ENCODE data around the gene TARS3.

TARS3 gene

DNA sequence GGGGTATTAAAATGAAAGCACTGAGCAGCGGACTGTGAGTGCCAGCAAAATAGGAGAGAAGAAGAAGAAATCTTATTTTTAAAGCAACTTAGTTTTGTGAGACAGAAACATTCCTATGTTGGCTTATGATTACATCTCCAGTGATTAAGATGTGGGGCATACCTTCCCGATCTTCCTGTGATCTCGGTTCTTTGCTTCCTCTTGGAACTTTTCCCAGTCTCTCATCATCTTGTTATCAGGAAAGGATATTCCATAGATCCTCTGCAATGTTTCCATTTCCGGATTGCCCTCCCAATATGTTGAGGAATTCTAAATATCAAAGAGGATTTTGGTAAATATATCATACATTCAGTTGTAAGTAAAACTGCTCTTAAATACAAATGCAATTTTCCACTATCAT is 22.2 kb downstream of the TARS3 start:
- in situ Hi-C loops (cut with HindIII; ENCODE audit: low sequenced_read_pairs): no loop called here

DNA sequence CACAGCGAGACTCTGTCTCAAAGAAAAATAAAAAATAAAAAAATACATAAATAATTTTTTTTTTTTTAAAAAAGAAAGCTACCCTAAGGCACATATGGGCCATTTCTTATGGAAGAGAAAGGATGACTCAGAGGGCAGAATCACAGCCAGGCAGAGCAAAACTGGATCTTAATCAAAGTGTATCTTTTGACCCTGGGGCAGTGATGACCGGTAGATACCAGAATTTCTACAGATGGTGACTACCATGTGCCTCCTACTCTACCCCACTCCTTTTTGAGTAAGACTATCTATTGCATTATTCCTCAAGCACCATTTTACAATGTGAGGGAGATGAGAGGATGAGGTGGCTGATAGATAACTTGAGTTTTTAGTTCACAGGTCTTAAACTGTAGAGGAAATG is 26.0 kb downstream of the TARS3 start:
- in situ Hi-C loops (cut with HindIII; ENCODE audit: low sequenced_read_pairs): no loop called here

DNA sequence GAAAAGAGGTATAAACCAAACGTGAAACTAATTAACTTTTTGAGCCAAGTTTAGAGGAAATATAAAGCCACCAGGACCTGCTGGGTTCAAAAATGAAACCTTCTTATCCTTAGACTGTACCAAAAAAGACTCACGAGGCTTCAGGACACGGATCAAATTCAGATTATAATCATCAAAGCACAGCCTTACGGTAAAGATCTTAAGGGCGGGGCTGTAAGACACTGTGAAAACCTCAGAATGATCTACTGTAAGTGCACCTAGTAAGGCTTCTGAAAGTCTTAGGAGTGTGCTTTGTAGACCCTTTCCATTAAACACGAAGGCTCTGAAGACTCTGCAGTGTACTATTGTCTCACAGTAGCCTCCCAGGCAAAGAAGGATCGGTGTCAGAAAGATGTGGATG is 26.8 kb downstream of the TARS3 start:
- in situ Hi-C loops (cut with HindIII; ENCODE audit: low sequenced_read_pairs): no loop called here

GRCh38 chr15:101696829-101697228 is 27.4 kb downstream of the TARS3 start:
- in situ Hi-C loops (cut with HindIII; ENCODE audit: low sequenced_read_pairs): no loop called here

- in situ Hi-C loops (cut with HindIII; ENCODE audit: low sequenced_read_pairs): no loop called here
These were observed 30.0 kb downstream of the TARS3 start for GRCh38 chr15:101694261-101694660.

- in situ Hi-C loops (cut with HindIII; ENCODE audit: low sequenced_read_pairs): no loop called here
These were observed 31.3 kb downstream of the TARS3 start for GRCh38 chr15:101692801-101693598.

DNA sequence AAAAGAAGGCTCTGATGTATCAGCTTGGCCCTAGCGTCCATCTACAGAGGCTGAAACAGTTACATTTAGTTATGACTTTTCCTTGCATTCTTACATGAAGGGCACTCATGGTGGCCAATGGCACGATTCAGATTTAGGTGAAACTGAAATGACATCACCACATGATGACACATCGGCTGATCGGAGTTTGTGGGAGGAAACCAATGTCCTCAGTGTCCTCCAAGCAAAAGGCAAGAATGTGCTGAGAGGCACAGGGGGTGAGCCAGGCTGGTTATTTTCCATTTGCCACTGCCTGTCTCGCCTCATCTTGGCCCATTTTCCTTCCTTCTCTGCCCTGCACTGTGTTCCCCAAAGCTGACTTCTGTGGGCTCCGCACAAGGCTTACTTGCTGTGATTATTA is 34.4 kb downstream of the TARS3 start:
- in situ Hi-C loops (cut with HindIII; ENCODE audit: low sequenced_read_pairs): no loop called here

- in situ Hi-C loops (cut with HindIII; ENCODE audit: low sequenced_read_pairs): no loop called here
These were observed 37.6 kb downstream of the TARS3 start for GRCh38 chr15:101686718-101687117.

DNA sequence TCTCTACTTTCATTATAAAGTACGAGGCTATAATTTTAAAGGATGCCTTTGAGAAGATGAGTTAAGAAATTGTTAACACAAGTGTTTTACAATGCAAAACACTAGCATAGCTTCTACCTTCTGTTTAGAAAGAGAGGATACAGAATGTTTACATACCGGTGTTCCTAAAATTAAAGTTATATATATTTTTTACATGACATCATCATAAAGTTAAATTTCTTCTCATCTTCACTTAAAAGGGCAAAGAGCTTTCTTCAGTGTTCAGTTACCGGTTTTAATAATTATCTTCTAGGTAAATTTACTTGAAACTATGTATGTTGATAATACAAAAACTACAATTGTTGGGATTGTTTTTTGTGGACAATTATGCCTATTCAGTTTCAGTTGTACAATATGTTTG is 39.4 kb downstream of the TARS3 start:
- in situ Hi-C loops (cut with HindIII; ENCODE audit: low sequenced_read_pairs): no loop called here

GRCh38 chr15:101684384-101684783 is 39.9 kb downstream of the TARS3 start:
- in situ Hi-C loops (cut with HindIII; ENCODE audit: low sequenced_read_pairs): no loop called here

GRCh38 chr15:101679806-101680205 is 44.5 kb downstream of the TARS3 start:
- in situ Hi-C loops (cut with HindIII; ENCODE audit: low sequenced_read_pairs): no loop called here

GRCh38 chr15:101676921-101677329 is 47.3 kb downstream of the TARS3 start:
- in situ Hi-C loops (cut with HindIII; ENCODE audit: low sequenced_read_pairs): no loop called here

GRCh38 chr15:101675796-101676582 is 48.3 kb downstream of the TARS3 start:
- in situ Hi-C loops (cut with HindIII; ENCODE audit: low sequenced_read_pairs): no loop called here

DNA sequence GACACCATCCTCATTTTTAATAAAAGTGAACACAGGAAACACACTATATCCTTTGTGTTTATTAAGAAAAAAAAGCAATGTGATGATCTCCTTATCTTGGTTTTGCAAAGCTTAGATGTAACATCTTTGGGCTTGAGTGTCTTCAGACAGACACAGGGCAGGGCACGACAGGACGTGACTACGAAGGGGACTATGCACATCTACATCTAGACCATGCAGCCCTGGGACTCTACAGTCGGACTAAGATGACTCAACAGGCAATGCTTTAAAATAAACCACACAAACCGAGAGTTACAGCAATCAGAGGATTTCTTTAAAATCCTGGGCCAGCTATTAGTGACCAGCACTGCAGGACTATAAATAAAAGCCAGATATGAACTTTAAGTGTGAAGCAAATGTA is 49.3 kb downstream of the TARS3 start:
- in situ Hi-C loops (cut with HindIII; ENCODE audit: low sequenced_read_pairs): no loop called here

- in situ Hi-C loops (cut with HindIII; ENCODE audit: low sequenced_read_pairs): no loop called here
These were observed 52.0 kb downstream of the TARS3 start for GRCh38 chr15:101672298-101672697.

- in situ Hi-C loops (cut with HindIII; ENCODE audit: low sequenced_read_pairs): loop anchor here (10.0 kb wide), 1 partner anchor 355 kb away; no protein-coding TSS in a partner anchor
These were observed 54.5 kb downstream of the TARS3 start for GRCh38 chr15:101669744-101670143.

DNA sequence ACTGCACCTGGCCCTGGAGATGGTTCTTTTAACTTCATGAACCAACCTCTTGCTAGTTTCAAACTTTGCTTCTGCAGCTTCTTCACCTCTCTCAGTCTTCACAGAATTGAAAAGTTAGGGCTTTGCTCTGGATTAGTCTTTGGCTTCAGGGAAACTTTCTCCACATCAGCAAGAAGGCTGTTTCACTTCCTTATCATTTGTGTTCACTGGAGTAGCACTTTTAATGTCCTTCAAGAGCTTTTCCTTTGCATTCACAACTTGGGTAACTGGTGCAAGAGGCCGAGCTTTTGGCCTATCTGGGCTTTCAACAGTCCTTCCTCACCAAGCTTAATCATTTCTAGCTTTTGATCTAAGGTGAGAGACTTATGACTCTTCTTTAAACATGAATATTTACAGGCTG is 56.4 kb downstream of the TARS3 start:
- in situ Hi-C loops (cut with HindIII; ENCODE audit: low sequenced_read_pairs): loop anchor here (10.0 kb wide), 1 partner anchor 353 kb away; no protein-coding TSS in a partner anchor

GRCh38 chr15:101664303-101664913 is 59.9 kb downstream of the TARS3 start:
- in situ Hi-C loops (cut with HindIII; ENCODE audit: low sequenced_read_pairs): loop anchor here (10.0 kb wide), 1 partner anchor 350 kb away; no protein-coding TSS in a partner anchor

GRCh38 chr15:101662203-101662602 is 62.1 kb downstream of the TARS3 start:
- in situ Hi-C loops (cut with HindIII; ENCODE audit: low sequenced_read_pairs): loop anchor here (10.0 kb wide), 1 partner anchor 347 kb away; no protein-coding TSS in a partner anchor

- in situ Hi-C loops (cut with HindIII; ENCODE audit: low sequenced_read_pairs): loop anchor here (10.0 kb wide), 1 partner anchor 345 kb away; no protein-coding TSS in a partner anchor
These were observed 64.3 kb downstream of the TARS3 start for GRCh38 chr15:101660005-101660404.
